Suppressor macrophage (primary cell): Measurements from ENCODE around the gene HPCAL1.
A peak's percentile ranks its signal among the peaks of the same experiment; 100 is the strongest.
"Not testable (repeated sequence)": the region's sequence is repeated elsewhere in the genome, so short reads cannot be mapped to it uniquely, and the experiment has no call there.

ENCODE experiments used
- DNase-seq, 4 experiments: peaks; one replicate each; pipeline ENCODE4 v3.0.0-alpha.2; 2020 to 2022

Gene HPCAL1

DNA sequence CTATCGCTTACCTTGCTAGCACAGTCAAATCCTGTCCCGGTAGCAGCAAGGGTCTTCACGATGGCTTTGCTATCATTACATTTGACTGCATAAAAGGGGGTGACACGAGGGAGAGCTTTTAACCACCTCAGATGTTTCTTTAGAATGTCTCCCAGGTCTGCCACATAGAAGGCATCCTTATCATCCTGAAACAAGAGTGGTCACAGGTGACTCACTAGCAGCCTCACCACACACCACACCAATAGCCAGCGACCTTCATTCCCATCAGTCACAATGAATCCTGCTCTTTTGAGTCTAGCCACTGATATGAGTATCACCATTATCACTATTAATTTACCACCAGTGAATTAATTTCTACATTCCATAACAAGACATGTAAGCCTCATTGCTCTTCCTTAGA lies 141.8 kb downstream of the HPCAL1 start:
- DNase-seq, result no peak

DNA sequence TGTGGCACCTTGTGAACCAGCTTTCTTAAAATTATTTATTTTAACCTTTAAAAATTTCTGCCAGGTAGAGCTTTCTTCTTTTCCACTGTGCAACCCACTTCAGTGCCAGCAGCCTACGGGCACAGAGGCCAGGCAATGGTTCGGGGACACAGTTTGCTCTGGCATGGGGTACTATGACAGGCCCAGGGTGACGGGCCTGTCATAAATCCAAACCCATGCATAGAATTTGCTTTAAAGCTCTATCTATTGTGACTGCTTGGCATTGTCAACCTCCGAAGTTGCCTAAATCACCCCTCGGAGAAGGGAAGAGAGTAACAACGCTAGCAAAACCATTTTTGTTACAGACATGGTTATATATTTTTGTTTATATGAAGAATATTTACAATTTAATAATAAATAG lies 143.9 kb downstream of the HPCAL1 start:
- no peak for DNase-seq

DNA sequence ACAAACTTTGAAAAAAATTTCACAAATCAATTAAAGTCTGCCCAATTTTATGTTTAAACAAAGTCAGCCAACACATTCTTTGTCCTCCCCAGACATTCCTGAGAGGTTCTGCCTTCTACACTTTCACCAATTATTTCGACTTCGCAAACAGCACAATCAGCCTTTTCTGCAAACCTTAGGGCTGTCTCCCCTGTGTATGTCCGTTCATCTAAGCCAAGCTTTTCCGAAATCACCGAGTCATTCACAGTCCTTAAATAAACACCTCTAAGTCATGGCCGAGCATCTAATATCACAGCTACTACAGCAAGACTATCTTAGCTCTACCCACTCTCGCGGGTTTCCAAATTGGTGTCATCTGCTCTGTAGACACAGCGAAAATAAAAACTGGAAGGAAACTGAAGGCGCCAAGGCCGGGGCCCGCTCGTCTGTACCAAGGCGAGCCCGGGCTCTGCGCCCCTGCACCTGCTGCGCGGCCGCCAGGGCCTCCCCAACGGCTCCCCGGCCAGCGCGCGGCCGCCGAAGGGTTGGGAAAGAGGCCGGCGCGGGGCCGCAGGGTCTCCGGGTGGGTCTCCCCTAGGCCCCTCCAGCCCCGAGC lies 144.7 kb downstream of the HPCAL1 start:
- DNase-seq, result peak; percentile 71 to 83 (median 80)

- DNase-seq, result peak; percentile 89 to 97 (median 96)
Measured at GRCh38 chr2:10447895-10448575, 145.3 kb downstream of the HPCAL1 start, which contains the start of gene ODC1. TSS of gene ODC1 (minus strand) at chr2:10448327. CDS start at chr2:10445032, 3,295 bp downstream.

- peak; percentile 59 to 98 (median 80) for DNase-seq
Measured at GRCh38 chr2:10448576-10449485, 146.1 kb downstream of the HPCAL1 start.

DNA sequence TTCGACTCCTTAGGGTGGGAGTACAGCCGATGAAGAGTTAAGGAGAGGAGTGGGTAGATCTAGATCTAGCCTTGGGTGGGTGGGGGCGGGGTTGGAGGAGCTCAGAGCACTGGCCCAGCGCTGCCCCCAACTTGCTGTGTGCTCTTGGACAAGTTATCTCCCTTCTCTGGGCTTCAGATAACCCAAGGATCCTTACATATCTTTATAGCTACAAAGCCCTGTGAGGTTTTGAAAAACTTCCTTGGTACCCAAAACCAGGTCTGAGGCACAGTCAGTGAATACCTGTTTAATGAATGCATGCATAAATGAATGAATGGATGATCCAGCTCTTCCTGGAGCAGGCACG lies 146.8 kb downstream of the HPCAL1 start:
- DNase-seq, result no peak

- no peak for DNase-seq
Measured at GRCh38 chr2:10449838-10450691, 147.4 kb downstream of the HPCAL1 start.

GRCh38 chr2:10451819-10452218 lies 149.1 kb downstream of the HPCAL1 start:
- DNase-seq, result no peak

GRCh38 chr2:10452312-10452711 lies 149.6 kb downstream of the HPCAL1 start:
- no peak for DNase-seq

GRCh38 chr2:10452956-10453904 lies 150.5 kb downstream of the HPCAL1 start:
- DNase-seq, result no peak

- no peak for DNase-seq
Measured at GRCh38 chr2:10453905-10454298, 151.2 kb downstream of the HPCAL1 start.

DNA sequence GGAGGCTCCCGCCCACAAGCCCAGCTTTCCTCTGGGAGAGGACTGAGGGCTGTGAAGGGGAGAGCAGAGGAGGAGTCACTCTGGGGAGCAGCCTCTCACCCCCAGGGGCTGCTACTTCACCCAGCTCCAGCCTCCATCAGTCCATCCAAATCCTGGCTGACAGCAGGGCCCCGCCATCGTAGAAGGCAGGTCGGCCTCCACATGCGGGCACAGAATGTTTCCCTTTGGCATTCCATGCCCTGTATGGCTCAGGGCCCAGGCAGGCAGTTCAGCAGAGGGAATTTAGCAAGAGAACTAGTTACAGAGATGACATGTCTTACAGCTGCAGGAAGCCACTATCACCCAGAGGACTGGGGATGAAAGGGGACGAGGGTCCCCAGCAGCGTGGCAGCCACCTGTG lies 151.8 kb downstream of the HPCAL1 start:
- DNase-seq, result no peak

GRCh38 chr2:10457195-10457594 lies 154.5 kb downstream of the HPCAL1 start:
- not testable (repeated sequence) for DNase-seq

DNA sequence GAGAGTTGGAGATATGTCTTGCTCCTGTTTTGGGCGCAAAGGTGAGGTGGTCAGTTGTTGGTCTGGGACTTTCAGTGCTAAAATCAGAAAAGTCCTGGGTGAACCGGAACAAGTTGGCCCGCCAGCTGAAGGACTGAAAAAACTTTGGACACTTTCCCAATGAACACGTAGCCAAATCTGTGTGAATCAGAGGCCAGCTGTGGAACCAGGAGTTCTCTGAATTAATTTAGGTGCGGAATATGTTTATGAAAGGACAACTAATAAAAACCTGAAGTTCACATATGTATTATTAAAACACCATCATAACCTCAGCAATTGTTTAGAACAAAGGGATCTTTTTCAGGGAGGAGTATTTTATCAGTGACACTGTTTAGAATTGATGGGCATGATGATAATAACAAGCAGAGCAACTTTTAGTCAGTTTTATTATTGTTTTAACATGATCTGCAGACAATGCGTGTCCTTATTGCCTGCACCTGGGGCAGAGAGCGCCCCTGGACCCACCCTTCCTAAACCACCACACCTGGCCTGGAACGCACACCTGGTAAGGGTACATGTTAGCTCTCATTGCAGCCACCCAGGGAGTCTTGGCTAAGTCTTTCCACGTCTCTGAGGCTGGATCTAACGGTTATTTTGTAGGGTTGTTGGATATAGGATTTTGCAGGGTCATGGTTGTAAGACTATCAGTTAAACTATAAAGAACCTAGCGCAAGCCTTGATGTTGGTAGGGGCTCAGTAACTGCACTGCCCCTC lies 155.3 kb downstream of the HPCAL1 start:
- no peak for DNase-seq

- DNase-seq, result no peak
Measured at GRCh38 chr2:10460366-10460796, 157.7 kb downstream of the HPCAL1 start.

DNA sequence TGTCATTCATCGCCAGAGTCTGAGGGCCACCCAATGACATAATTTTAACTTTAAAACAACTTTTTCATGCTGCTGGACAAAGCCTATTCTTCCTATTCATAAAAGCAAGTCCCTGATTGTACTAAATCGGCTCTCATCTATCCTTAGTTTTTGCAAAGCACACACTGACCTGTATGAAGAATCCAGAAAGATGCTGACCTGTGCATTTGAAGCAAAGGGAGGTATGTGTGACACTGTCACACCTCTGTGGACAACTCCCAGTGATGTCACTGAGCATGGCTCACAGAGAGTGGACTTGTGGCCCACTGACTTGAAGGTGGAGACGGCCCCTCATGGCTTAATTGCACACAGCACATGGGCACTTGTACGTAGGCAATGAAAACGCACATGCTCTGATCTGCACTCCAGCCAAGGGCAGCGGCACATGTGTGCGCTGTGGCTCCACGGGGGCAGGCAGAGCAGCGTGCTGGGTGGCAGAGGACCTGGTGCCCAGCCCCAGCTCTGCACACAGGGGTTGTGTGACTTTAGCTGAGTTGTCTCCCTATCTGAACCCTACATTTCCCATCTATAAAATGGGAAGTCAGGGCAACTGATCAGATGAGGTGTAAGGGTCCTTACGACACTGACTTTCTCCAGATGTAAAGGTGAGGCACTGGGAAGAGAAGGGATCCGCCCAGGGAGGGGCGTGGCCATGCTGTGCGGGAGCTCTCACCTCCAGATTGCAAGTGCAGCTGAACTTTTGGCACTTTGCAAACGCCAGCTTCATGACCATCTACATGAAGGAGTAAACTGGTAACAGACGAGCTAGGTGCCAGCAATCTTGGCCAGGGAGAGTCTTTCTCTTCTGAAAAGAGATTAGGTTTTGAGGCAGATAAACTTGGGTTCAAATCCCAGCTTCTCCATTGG lies 159.7 kb downstream of the HPCAL1 start:
- no peak for DNase-seq

GRCh38 chr2:10465910-10466309 lies 163.2 kb downstream of the HPCAL1 start:
- no peak for DNase-seq

DNA sequence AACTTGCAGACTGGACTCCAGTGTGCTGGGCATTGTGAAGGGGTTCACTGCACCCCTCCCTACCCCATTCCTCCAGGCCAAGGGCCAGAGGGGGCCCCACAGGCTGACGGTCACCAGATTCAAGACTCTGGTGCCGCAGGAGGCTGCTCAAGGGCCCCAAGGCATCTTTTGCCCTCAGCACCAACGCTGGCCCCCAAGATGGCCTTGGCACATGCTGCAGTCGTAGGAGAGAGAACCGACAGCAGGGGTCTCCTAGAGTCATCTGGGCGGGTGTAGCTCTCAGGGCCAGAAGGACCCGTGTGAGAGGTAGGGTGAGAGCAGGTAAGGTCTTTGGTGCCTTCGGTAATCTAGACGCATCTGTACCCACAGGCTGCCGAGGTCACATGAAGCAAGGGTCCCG lies 164.1 kb downstream of the HPCAL1 start:
- no peak for DNase-seq

- DNase-seq, result no peak
Measured at GRCh38 chr2:10467401-10467800, 164.7 kb downstream of the HPCAL1 start.
